Rectal smooth muscle tissue (tissue), 1 donor: ENCODE measurements around the gene HS6ST3.

Experiments used
- H3K27ac ChIP-seq: one replicate; pipeline ENCODE4 v1.7.0; 2013; ENCODE audit warnings: low read depth, low read length, inconsistent platforms
- H3K27me3 ChIP-seq: one replicate; pipeline ENCODE4 v1.7.0; 2013; ENCODE audit warnings: low read length; ENCODE audit not compliant: control insufficient read depth, insufficient read depth
- H3K36me3 ChIP-seq: one replicate; pipeline ENCODE4 v1.7.0; 2013; ENCODE audit warnings: low read length; ENCODE audit not compliant: control insufficient read depth, insufficient read depth
- H3K4me1 ChIP-seq: one replicate; pipeline ENCODE4 v1.7.0; 2013; ENCODE audit warnings: low read length; ENCODE audit not compliant: control insufficient read depth, insufficient read depth
- H3K4me3 ChIP-seq: one replicate; pipeline ENCODE4 v1.7.0; 2013; ENCODE audit warnings: low read length
- H3K9ac ChIP-seq: one replicate; pipeline ENCODE4 v1.7.0; 2013; ENCODE audit warnings: low read length

The HS6ST3 gene

DNA sequence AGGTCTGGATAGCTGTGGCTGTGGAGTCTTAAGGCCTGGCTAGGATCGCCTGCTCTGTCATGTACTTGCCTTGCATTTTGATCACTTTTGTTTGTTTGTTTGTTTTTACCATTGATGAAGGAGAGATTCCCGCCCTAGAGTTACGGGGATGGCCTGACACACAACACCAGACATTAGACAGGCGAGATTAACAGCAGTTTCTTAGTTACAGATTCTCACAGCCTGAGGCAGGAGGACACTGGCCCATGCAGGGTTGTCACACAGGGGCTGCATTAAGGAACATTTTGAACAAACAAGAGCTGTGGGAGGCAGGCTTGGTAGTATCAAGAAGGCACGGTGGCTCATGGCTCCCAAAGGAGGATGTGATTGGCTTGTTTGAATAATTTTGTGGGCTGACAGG lies 291.8 kb downstream of the HS6ST3 start:
- H3K9ac ChIP-seq, result no peak overlapping the region
- H3K36me3 ChIP-seq, result no peaks in the 10 kb centered on the region
- no peaks in the 10 kb centered on the region for H3K4me1 ChIP-seq
- no peak overlapping the region for H3K27ac ChIP-seq
- H3K4me3 ChIP-seq, result no peak overlapping the region
- H3K27me3 ChIP-seq, result no peaks in the 10 kb centered on the region

DNA sequence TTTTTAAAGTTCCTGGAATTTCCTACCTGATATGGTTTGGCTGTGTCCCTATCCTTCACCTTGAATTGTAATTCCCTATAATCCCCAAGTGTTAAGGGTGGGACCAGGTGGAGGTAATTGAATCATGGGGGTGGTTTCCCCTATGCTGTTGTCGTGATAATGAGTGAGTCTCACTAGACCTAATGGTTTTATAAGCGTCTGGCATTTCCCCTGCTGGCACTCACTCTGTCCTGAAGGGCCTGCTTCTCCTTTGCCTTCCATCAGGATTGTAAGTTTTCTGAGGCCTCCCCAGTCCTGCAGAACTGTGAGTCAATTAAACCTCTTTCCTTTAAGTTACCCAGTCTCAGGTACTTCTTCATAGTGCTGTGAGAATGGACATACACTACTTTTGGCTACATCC lies 298.7 kb downstream of the HS6ST3 start:
- no peaks in the 10 kb centered on the region for H3K4me1 ChIP-seq
- no peaks in the 10 kb centered on the region for H3K27me3 ChIP-seq
- H3K9ac ChIP-seq, result no peak overlapping the region
- H3K36me3 ChIP-seq, result no peaks in the 10 kb centered on the region
- H3K27ac ChIP-seq, result no peak overlapping the region
- H3K4me3 ChIP-seq, result no peak overlapping the region

DNA sequence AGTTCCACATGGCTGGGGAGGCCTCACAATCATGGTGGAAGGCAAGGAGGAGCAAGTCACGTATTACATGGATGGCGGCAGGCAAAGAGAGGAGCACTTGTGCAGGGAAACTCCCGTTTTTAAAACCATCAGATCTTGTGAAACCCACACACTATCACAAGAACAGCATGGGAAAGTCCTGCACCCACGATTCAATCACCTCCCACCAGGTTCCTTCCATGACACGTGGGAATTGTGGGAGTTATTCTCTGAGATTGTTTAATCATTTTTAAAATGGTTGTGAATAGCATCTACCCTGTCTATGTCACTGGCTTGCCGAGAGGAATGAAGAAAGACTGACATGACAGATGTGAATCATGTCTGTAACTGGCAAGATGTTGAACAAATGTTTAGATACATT lies 301.7 kb downstream of the HS6ST3 start:
- no peaks in the 10 kb centered on the region for H3K4me1 ChIP-seq
- H3K27me3 ChIP-seq, result no peaks in the 10 kb centered on the region
- no peak overlapping the region for H3K27ac ChIP-seq
- no peak overlapping the region for H3K4me3 ChIP-seq
- no peak overlapping the region for H3K9ac ChIP-seq
- H3K36me3 ChIP-seq, result no peaks in the 10 kb centered on the region

DNA sequence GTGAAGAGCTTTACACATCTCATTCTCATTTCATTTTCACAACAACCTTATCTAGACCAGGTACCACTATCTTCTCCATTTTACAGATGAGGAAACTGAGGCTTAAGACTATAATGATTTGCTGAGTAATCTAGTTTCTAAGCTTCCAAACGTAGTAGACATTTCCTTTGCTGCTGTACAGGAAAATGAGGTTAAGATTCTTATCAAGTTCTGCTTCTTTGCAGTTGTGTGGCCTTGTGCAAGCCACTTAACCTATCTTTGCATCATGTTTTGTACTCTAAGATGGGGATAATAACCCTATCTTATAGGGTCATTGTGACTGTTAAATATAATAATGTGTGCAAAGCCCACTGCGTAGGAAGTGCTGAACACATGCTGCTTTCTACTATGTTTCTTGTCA lies 307.9 kb downstream of the HS6ST3 start:
- no peak overlapping the region for H3K27ac ChIP-seq
- no peak overlapping the region for H3K9ac ChIP-seq
- no peaks in the 10 kb centered on the region for H3K4me1 ChIP-seq
- no peaks in the 10 kb centered on the region for H3K36me3 ChIP-seq
- H3K27me3 ChIP-seq, result no peaks in the 10 kb centered on the region
- no peak overlapping the region for H3K4me3 ChIP-seq

DNA sequence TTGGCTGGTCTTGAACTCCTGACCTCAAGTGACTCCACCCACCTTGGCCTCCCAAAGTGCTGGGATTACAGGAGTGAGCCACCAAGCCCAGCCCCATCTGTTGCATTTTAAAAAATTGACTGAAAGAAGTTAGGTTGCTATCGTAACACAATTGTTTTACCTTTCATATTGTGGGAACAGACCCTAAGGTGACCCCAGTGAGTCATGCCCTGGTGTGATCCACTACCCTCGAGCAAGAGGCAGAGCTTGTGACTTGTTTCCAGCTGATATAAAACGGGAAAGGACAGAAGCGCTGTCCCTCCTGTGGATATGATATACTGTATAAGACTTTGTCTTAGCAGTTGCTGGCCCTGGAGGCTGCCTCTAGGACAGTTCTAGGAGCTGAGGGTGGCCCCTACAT lies 308.6 kb downstream of the HS6ST3 start:
- H3K4me3 ChIP-seq, result no peak overlapping the region

DNA sequence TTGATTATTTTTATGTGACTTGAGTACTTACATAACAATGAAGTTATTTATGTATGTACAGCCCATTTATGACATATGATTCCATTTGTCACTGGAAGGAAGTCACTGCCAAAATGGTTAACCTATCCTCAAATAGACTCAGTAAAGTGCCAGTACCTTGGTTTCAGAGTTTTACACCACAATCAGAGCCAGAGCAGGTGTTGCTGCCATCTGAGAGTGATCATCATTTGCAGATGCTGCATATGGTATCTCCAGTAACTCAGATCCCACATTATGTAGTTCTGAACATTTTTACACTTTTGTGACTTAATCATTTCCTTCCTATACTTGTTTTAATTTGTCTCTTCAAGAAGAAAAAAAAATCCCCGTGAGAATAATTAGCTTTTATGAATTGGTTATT lies 313.3 kb downstream of the HS6ST3 start:
- Histone ChIP-seq H3K9ac (no peak overlapping the region), H3K4me1 (no peaks in the 10 kb centered on the region), H3K4me3 (no peak overlapping the region), H3K27ac (no peak overlapping the region), H3K36me3 (no peaks in the 10 kb centered on the region), H3K27me3 (no peaks in the 10 kb centered on the region)

More for the DNA sequence above, 308.6 kb downstream of the HS6ST3 start:
- no peak overlapping the region for H3K9ac ChIP-seq
- H3K27me3 ChIP-seq, result no peaks in the 10 kb centered on the region
- H3K4me1 ChIP-seq, result no peaks in the 10 kb centered on the region
- H3K36me3 ChIP-seq, result no peaks in the 10 kb centered on the region
- no peak overlapping the region for H3K27ac ChIP-seq

DNA sequence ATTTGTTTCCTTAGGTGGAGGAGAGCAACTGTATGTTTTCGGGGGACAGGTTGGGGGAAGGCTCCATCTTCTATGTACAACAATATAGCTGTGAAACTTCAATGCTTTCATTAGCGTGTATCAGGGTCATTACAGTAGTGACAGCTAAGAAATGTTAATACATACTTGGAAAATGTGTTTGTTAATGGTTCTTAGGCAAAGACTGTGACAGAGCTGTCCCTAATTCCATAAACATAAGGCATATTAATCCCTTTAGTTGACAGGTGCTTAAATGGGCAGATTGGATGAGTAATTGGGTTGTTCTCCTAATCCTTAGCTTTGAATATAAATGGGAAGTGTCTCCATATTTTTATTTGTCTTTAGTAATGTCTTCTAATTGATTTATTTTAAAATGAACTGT lies 313.7 kb downstream of the HS6ST3 start:
- H3K4me3 ChIP-seq, result no peak overlapping the region
- no peaks in the 10 kb centered on the region for H3K27me3 ChIP-seq
- H3K9ac ChIP-seq, result no peak overlapping the region
- no peak overlapping the region for H3K27ac ChIP-seq
- no peaks in the 10 kb centered on the region for H3K36me3 ChIP-seq
- H3K4me1 ChIP-seq, result no peaks in the 10 kb centered on the region

DNA sequence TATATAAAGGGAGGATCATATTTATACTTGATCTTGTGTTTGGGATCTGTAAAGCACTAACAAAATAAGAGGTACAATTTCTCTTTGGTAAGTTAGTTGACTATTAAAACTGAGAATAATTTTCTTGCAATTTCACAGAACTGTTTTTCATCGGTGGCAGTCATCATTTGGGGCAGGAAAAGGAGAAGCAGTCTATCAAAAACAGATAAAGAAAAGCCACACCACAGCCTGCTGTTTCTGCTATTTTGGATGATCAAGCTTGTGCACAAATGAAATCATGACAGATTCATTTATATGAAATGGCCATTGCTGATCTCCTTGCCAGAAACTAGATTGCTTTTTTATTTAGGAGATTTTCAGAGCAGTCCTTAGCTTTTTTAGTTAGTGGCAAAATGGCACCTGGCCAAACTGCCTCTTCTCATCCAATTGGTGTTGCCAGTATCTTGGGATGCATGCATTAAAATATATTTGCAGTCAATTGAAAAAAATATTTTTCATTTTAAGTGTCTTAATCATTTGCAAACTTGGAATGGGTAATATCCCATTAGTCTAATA lies 326.0 kb downstream of the HS6ST3 start:
- H3K27me3 ChIP-seq, result no peaks in the 10 kb centered on the region

DNA sequence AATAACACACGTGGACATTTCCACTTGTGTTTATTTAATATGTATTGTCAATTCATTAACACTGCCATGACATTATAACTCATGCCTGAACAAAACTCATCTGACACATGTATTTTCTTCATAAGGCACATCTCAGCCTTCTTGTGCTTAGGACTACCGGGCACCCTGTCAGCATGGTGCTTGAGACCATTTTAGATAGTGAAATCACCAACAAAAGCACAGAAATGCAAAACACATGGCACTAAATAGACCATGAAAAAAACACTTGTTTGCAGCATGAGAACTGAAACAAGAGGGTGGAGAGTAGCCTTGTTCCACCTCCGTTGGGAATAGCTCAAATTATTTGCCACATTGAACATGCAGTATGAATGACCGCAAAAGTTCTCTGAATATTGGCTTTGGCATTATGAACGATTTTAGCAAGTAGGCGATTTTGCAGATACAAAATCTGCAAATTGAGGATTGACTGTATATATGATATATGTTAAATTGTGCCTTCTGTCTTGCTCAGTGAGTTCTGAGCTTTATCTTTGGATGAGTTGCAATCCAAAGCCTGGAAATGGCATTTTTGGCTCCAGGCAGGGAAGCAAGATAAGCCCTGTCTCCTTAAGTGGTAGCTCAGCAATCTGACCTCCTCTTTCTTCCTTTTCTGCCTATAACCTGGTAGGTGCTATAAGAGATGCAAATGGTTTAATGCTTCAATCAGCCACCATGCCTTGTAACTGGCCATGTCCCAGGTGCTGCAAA lies 328.2 kb downstream of the HS6ST3 start:
- Histone ChIP-seq H3K27ac (no peak overlapping the region), H3K27me3 (no peaks in the 10 kb centered on the region), H3K36me3 (no peaks in the 10 kb centered on the region), H3K4me3 (no peak overlapping the region), H3K9ac (no peak overlapping the region), H3K4me1 (no peaks in the 10 kb centered on the region)

More for the DNA sequence above, 326.0 kb downstream of the HS6ST3 start:
- H3K9ac ChIP-seq, result no peak overlapping the region
- H3K27ac ChIP-seq, result no peak overlapping the region
- no peak overlapping the region for H3K4me3 ChIP-seq
- H3K36me3 ChIP-seq, result no peaks in the 10 kb centered on the region
- no peaks in the 10 kb centered on the region for H3K4me1 ChIP-seq

DNA sequence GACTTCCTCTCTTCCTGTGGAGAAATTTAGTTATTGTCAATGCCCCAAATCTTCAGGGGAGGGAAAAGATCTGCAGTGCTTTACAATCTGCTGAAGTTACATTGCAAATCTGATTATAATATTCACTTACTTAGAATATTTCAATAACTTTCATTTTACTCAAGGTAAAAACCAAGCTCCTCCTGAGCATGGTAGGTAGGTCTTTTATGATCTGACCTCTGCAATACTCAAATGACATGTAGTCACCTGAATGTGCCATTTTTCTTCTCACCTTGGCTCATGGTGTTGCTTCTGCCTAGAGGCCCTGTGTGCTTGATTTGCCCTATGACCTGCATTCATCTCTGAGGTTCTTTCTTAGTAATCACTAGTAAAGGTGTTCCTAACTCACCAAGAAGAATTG lies 331.4 kb downstream of the HS6ST3 start:
- Histone ChIP-seq H3K36me3 (no peaks in the 10 kb centered on the region), H3K4me1 (no peaks in the 10 kb centered on the region)

DNA sequence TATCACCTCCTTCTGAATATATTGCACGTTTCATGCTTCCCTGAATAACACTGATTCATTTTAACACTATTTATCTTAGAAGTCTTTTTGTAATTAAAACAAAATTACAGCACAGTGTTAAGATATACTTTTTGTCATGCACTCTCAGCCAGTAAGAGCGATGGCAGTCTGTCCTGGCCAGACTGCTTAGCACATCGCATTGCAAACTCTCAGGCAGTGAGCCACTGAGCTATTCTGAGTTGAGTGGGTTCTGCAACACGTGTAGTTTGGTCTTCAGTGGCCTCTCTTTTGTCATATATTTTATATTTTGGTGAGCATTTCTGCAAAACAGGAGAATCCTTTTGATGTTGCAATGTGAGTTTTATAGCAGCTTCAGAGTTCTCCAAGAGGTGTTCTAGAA lies 332.1 kb downstream of the HS6ST3 start:
- H3K4me3 ChIP-seq, result no peak overlapping the region
- H3K4me1 ChIP-seq, result no peaks in the 10 kb centered on the region

More for the DNA sequence above, 331.4 kb downstream of the HS6ST3 start:
- Histone ChIP-seq H3K4me3 (no peak overlapping the region), H3K27me3 (no peaks in the 10 kb centered on the region), H3K27ac (no peak overlapping the region), H3K9ac (no peak overlapping the region)

DNA sequence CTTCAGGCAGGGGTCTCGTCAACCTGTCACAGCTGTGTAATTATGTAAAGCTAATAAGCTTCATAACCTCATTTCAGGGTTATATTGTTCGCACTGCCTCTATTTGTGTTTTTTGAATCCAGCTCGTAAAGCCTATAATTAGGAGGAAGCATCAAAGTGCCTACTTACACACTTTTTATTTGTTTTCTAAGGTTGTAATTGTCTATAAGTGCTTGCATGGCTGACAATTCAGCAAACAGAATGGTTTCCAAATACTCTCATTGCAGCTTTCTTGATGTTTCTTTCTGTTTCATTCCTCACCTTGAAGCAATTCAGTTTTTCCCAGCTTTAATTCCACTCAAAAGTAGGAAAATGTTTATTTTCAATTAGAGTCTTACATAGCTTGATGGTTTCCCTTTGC lies 336.3 kb downstream of the HS6ST3 start:
- Histone ChIP-seq H3K27me3 (no peaks in the 10 kb centered on the region), H3K27ac (no peak overlapping the region), H3K4me3 (no peak overlapping the region), H3K9ac (no peak overlapping the region), H3K4me1 (no peaks in the 10 kb centered on the region), H3K36me3 (no peaks in the 10 kb centered on the region)

More for the DNA sequence above, 332.1 kb downstream of the HS6ST3 start:
- Histone ChIP-seq H3K9ac (no peak overlapping the region), H3K27me3 (no peaks in the 10 kb centered on the region), H3K36me3 (no peaks in the 10 kb centered on the region), H3K27ac (no peak overlapping the region)

DNA sequence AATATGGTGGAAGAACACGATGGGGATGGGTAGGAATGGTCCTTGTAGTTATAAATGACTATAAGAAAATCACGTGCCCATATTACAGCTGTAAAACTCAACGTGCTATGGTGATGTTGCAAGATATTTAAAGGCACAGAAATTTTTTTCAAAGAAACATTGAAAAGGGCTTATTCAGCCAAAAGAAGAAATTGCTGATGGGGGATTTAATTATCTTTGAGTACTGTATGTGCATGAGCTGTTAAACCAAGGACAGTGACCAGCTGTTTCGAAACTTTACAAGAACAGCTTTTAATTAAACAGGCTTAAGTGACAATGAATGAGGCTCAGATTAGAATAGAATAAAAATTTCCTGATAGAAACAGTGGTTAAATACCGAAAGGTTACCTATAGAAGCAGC lies 339.0 kb downstream of the HS6ST3 start:
- Histone ChIP-seq H3K4me3 (no peak overlapping the region), H3K9ac (no peak overlapping the region), H3K27me3 (no peaks in the 10 kb centered on the region), H3K36me3 (no peaks in the 10 kb centered on the region), H3K27ac (no peak overlapping the region), H3K4me1 (no peaks in the 10 kb centered on the region)
